K562 (cell line): ENCODE data around the gene LBHD2. TPM values are rescaled to one million over a fixed set of nuclear protein-coding genes. Genes with fewer than 3 reads are reported as not detected.

Experiments used
- ATAC-seq: fragments of 200-7000 bp; cut with Tn5 transposase; 3 replicates; pipeline ENCODE4 v1.9.1; 2020; ENCODE audit warnings: moderate library complexity
- BruUV-seq: library from RNA; stranded (reverse); fragments of 400-500 nt; replicated peaks from 2 replicates; lab custom pipeline; 2021; lab: Mats Ljungman, UMichigan
- CTCF ChIA-PET: fragments of 300-600 bp; formaldehyde crosslinking; extraction: SDS; loops from one replicate; lab custom pipeline; 2021; ENCODE audit warnings: low intra/inter-chr PET ratio; lab: Yijun Ruan, JAX
- POLR2A ChIA-PET: fragments of 300-600, 350-650 bp; sonication (Branson Sonifier 250); formaldehyde crosslinking; extraction: SDS; loops from one replicate; lab custom pipeline; 2021; ENCODE audit warnings: antibody characterized with exemption, inconsistent platforms; lab: Yijun Ruan, JAX
- DNase-seq, 4 experiments: peaks; one replicate each; pipeline versions ENCODE4 v3.0.0 to v3.0.0-alpha.2; 2011 to 2018; ENCODE audit warnings: low spot score in 3 of 4, mixed read lengths in 3 of 4; ENCODE audit errors: extremely low read depth in 1 of 4
- FAIRE-seq: peaks from 2 replicates; lab custom pipeline; 2011; peaks lifted over from hg19 to GRCh38; lab: Jason Lieb, UNC
- H2AFZ ChIP-seq: 2 replicates; pipeline ENCODE4 v1.6.0; 2011; ENCODE audit warnings: low read depth, low read length, control low read depth, inconsistent platforms
- H3K27ac ChIP-seq: fragments of 200-600 bp; 3 replicates; pipeline ENCODE4 v1.8.0; 2011; ENCODE audit warnings: low read depth, mild to moderate bottlenecking, control low read depth, inconsistent platforms, low read length, moderate library complexity, mixed read lengths; ENCODE audit errors: extremely low read depth
- H3K27me3 ChIP-seq, 2 experiments: fragments of 300-600 bp in 1 of 2; 2 replicates in 1 of 2; 3 replicates in 1 of 2; pipeline versions ENCODE4 v1.6.0 to v1.8.0; 2011; ENCODE audit warnings: inconsistent platforms in 2 of 2, low read length in 2 of 2, mild to moderate bottlenecking in 1 of 2, mixed read lengths in 1 of 2, moderate library complexity in 1 of 2; ENCODE audit not compliant: control insufficient read depth in 2 of 2, insufficient read depth in 2 of 2
- H3K36me3 ChIP-seq: fragments of 300-600 bp; 3 replicates; pipeline ENCODE4 v1.8.0; 2011; ENCODE audit warnings: mild to moderate bottlenecking, low read length, inconsistent platforms; ENCODE audit not compliant: control insufficient read depth, insufficient read depth
- H3K4me1 ChIP-seq, 2 experiments: fragments of 200-600 bp in 1 of 2; replicated peaks in 1 of 2; 2 replicates in 1 of 2; 3 replicates in 1 of 2; pipeline versions ENCODE4 v1.5.1 to v1.8.0; 2011; ENCODE audit warnings: inconsistent platforms in 2 of 2, low read length in 2 of 2, mild to moderate bottlenecking in 1 of 2, mixed read lengths in 1 of 2, moderate library complexity in 1 of 2; ENCODE audit not compliant: control insufficient read depth in 2 of 2, insufficient read depth in 2 of 2
- H3K4me2 ChIP-seq: 2 replicates; pipeline ENCODE4 v1.6.1; 2011; ENCODE audit warnings: low read length, control low read depth, inconsistent platforms, mixed read lengths; ENCODE audit not compliant: insufficient read depth
- H3K4me3 ChIP-seq: fragments of 200-600 bp; sonication (generic), shearing (Covaris generic); 2 replicates; pipeline ENCODE4 v1.5.1; 2016; ENCODE audit warnings: control low read depth, inconsistent platforms
- H3K79me2 ChIP-seq: fragments of 200-600 bp; 3 replicates; pipeline ENCODE4 v1.8.0; 2011; ENCODE audit warnings: low read length, inconsistent platforms; ENCODE audit not compliant: control insufficient read depth, insufficient read depth
- H3K9ac ChIP-seq, 2 experiments: 2 replicates each; pipeline versions ENCODE4 v1.6.0 to v1.6.1; 2011; ENCODE audit warnings: low read depth in 2 of 2, low read length in 2 of 2, control low read depth in 1 of 2, inconsistent platforms in 1 of 2, mild to moderate bottlenecking in 1 of 2, mixed read lengths in 1 of 2; ENCODE audit not compliant: insufficient read depth in 1 of 2
- H3K9me1 ChIP-seq: one replicate; pipeline ENCODE4 v1.6.0; 2011; ENCODE audit warnings: inconsistent platforms, mild to moderate bottlenecking, low read length, moderate library complexity; ENCODE audit not compliant: control insufficient read depth, insufficient read depth
- H3K9me3 ChIP-seq: replicated peaks from 2 replicates; pipeline ENCODE4 v1.5.1; 2011; ENCODE audit warnings: low read depth, low read length, inconsistent platforms; ENCODE audit not compliant: control insufficient read depth, insufficient read depth
- H4K20me1 ChIP-seq: replicated peaks from 2 replicates; pipeline ENCODE4 v1.6.1; 2011; ENCODE audit warnings: low read length, inconsistent platforms, mixed read lengths; ENCODE audit not compliant: control insufficient read depth, insufficient read depth
- ID3 ChIP-seq, 2 experiments: fragments of 250-450 bp in 1 of 2; fragments of 450-650 bp in 1 of 2; sonication (Bioruptor Pico) in 1 of 2; IDR thresholded peaks; 2 replicates each; pipeline versions ENCODE4 v1.6.1 to v1.8.0; 2016 to 2021; ENCODE audit warnings: mild to moderate bottlenecking in 2 of 2, moderate library complexity in 2 of 2, missing compliant biosample characterization in 1 of 2, missing genetic modification characterization in 1 of 2
- MAFG ChIP-seq: fragments of 450-650 bp; conservative IDR thresholded peaks from 2 replicates; pipeline ENCODE4 v1.6.1; 2016; ENCODE audit warnings: missing genetic modification characterization, missing compliant biosample characterization
- MAFK ChIP-seq: IDR thresholded peaks from 2 replicates; pipeline ENCODE4 v1.6.1; 2011; ENCODE audit warnings: low read length, improper control_type of control experiment
- SAP30 ChIP-seq: fragments of 200-600 bp; sonication (generic); IDR thresholded peaks from 2 replicates; pipeline ENCODE4 v1.6.1; 2012; ENCODE audit warnings: borderline replicate concordance, low read depth, mild to moderate bottlenecking, moderate library complexity, low read length, control low read depth, inconsistent platforms; ENCODE audit not compliant: insufficient read depth, poor library complexity, severe bottlenecking
- XRCC3 ChIP-seq: fragments of 450-650 bp; IDR thresholded peaks from 2 replicates; pipeline ENCODE4 v1.6.1; 2017; ENCODE audit warnings: mild to moderate bottlenecking, moderate library complexity
- ZNF316 ChIP-seq: fragments of 450-650 bp; IDR thresholded peaks from 2 replicates; pipeline ENCODE4 v1.6.1; 2016
- WGBS: fragments of 100-300 bp; shearing (Covaris generic); methylation state at CpG from one replicate; pipeline ENCODE4 v1.1.6; 2016; ENCODE audit warnings: low coverage, mixed read lengths; ENCODE audit not compliant: insufficient coverage; ENCODE audit errors: missing lambda C conversion rate; 5-methylcytosine and 5-hydroxymethylcytosine counted together
- in situ Hi-C: fragments of 300-500 bp; cut with MboI; formaldehyde crosslinking; loops from 4 replicates; pipeline ENCODE4 v1.15.0; 2018; ENCODE audit warnings: inconsistent platforms, mixed read lengths
- intact Hi-C: fragments of 100-400 bp; cut with micrococcal nuclease; formaldehyde crosslinking; loops from 2 replicates; pipeline ENCODE4 v1.14.2; 2022
- polyA plus RNA-seq, 8 experiments: library from polyadenylated mRNA; depleted of rRNA in 4 of 8; stranded (reverse) in 5 of 8; unstranded in 3 of 8; fragments of >200 nt; fragmentation: Nextera tagmentation in 2 of 8; fragmentation: Illumina TruSeq in 1 of 8; extraction: Ambion mirVana in 2 of 8; extraction: Trizol in 1 of 8; gene quantifications; 2 replicates each; pipeline versions ENCODE4 v1.2.1 to v1.2.3, GENCODE V29; 2011 to 2014; ENCODE audit warnings: inconsistent platforms in 1 of 8, missing spikeins in 1 of 8
- total RNA-seq, 7 experiments: library from RNA; depleted of rRNA in 6 of 7; stranded (reverse); fragments of >200 nt in 6 of 7; fragmentation: Illumina TruSeq in 2 of 7; extraction: Trizol in 2 of 7; gene quantifications; 2 replicates each; pipeline versions ENCODE4 v1.2.1 to v1.2.3, GENCODE V29; 2011 to 2021; ENCODE audit warnings: low replicate concordance in 1 of 7

The LBHD2 gene
- total and polyA plus RNA-seq, 9 of the 15 experiments (the other 6 are each of a cell fraction or from before 2014, with no cell fraction given), result not detected

DNA sequence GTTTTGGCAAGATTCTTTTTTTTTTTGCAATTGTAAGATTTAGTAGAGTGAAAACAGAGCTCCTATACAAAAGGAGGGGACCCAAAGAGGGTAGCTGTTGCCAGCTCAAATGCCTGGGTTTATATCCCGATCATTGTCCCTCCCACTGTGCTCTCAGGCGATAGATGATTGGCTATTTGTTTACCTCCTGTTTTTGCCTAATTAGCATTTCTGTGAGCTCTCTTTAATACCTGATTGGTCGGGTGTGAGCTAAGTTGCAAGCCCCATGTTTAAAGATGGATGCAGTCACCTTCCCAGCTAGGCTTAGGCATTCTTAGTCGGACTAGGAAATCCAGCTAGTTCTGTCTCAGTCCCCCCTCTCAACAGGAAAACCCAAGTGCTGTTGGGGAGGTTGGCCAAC, 12.4 kb downstream of the LBHD2 start:
- intact Hi-C loops, result no loop called here
- H3K4me2 ChIP-seq, result no peak overlapping the region
- peaks cover 32 to 81% of the 10 kb centered on the region in 2 experiments for H3K4me1 ChIP-seq

More for the DNA sequence above, 12.4 kb downstream of the LBHD2 start:
- WGBS, result 54% methylated on average over 4 of the region's 4 CpGs
- Histone ChIP-seq H2AFZ (no peak overlapping the region), H3K27me3 (no peaks in the 10 kb centered on the region), H3K79me2 (peaks cover 11% of the 10 kb centered on the region; the same call in 2 of the 3 replicates), H3K9me1 (no peaks in the 10 kb centered on the region), H3K27ac (no peak overlapping the region), H3K9me3 (no peaks in the 10 kb centered on the region), H3K9ac (peak overlapping the region in 1 of 2 experiments; percentile 31; a peak in 1 of 4 replicates), H4K20me1 (no peaks in the 10 kb centered on the region), H3K36me3 (peaks cover 2% of the 10 kb centered on the region; the same call in 1 of the 3 replicates), H3K4me3 (no peak overlapping the region)
- CTCF ChIA-PET, result no interaction called here
- no peak for FAIRE-seq
- no TSS peak for BruUV-seq
- in situ Hi-C loops, result no loop called here
- DNase-seq, result no peak
- TF ChIP-seq ZNF316, result peak; percentile 73
- TF ChIP-seq ID3 (CRISPR knock-in tag; IDR thresholded peaks at IDR 0.05), result no peak
- no peak for TF ChIP-seq ID3 (tag; IDR thresholded peaks at IDR 0.05)
- TF ChIP-seq MAFG, result 0 out of 2 replicates have a peak, but pooled peaks have one; percentile 27
- TF ChIP-seq MAFK, result no peak
- no peak for TF ChIP-seq SAP30
- TF ChIP-seq XRCC3, result no peak
- no peak for ATAC-seq
- POLR2A ChIA-PET, result interaction anchor here (0.6 to 1.9 kb wide), 2 partner anchors 9 to 409 kb away, joined by 3 to 5 read pairs; no protein-coding TSS in a partner anchor
